GM19328 (cell line): ENCODE data around the gene TMEM89.

ENCODE experiments used
- ATAC-seq: cut with Tn5 transposase; IDR thresholded peaks from one replicate; pipeline ENCODE4 v1.9.1; 2021; ENCODE audit warnings: mild to moderate bottlenecking, moderate library complexity; ENCODE audit not compliant: unreplicated experiment

The TMEM89 gene, protein sequence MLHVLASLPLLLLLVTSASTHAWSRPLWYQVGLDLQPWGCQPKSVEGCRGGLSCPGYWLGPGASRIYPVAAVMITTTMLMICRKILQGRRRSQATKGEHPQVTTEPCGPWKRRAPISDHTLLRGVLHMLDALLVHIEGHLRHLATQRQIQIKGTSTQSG

GRCh38 chr3:48621461-48621869, at the start of gene TMEM89:
Gene TMEM89 (minus strand): TSS chr3:48621769. CDS start chr3:48621756, 13 bp downstream.
- ATAC-seq = no peak

GRCh38 chr3:48664929-48665328, 43.4 kb upstream of the TMEM89 start:
- no peak for ATAC-seq

GRCh38 chr3:48664313-48664644, 42.7 kb upstream of the TMEM89 start:
- no peak for ATAC-seq

DNA sequence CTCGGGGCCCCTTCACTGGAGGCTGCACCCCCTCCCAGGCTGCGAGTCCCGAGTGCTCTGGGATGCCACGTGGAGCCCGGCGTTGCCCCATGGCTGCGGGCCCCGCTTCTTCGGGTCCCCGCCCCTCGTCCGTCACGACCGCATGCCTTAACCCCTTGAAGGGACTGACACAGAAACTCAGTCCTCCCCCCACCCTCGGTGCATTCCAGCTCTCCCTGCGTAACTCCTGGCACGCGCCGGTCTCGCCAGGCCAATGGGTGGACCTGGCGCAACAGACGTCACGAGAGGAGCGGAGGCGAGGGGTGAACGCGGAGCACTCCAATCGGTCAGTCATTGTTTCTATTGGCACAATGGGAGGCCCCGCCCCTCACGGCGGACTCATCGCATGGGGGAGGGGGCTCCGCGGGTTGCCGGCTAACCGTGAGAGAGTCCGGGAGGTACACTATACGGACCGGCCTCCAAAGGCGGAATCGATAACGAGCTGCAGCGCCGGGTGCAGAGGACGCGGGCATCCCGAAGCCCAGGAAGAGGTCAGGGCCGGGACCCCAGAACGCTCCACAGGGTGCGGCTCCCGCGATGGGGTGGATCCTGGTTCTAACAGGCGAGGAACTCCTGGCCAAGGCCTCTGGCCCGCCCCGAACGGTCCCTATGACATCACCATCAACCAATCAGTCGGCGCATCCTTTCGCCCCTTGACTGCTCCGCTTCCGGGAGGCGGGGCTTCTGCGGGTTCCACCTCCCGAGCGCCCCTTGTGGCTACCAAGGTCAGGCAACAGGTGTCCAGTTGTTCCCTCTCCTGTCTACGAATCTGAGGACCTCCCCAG, 42.1 kb upstream of the TMEM89 start:
- peak; percentile 88 for ATAC-seq

DNA sequence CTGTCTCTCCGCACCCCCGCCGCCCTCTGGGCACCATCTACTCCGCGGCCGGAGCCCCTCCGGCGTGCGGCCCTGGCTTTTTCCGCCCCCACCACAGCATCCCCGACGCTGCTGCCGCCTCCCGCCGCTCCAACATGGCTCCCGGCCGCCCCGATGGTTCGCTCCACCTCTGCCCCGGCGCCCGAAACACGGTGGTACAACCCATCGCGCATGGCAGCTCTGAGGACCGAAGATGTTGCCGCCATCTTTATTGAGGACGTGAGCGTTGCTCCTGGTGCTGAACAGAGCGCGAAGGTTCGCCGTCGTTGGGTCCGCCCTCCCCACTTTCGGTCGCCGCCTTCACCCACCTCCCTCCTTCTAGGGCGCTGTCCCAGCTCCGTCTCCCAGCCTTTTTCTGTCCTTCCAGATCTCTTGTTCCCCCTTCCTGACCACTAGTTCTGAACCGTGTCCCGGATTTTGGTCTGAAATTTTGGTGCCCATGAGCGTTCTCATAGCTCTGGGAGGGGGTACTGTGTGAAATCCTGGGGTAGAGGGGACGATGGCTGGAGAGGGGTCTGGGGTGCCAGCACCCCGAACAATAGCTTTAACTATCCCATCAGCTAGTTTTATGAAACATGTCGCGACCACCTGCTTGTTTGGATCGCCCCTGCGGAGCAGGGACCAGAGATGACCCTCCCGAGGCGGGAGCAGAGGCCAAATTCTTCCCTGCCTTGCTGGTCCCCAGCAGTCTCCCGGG, 41.4 kb upstream of the TMEM89 start, which contains the start of gene CELSR3:
TSS of gene CELSR3 (minus strand) at position 134 of the 736 bp plus-strand sequence. CDS start 252 bp downstream, outside the sequence.
- ATAC-seq = no peak

- ATAC-seq = no peak
These were observed 40.7 kb upstream of the TMEM89 start for GRCh38 chr3:48662145-48662752.

GRCh38 chr3:48661501-48662144, 40.1 kb upstream of the TMEM89 start:
- ATAC-seq = no peak

DNA sequence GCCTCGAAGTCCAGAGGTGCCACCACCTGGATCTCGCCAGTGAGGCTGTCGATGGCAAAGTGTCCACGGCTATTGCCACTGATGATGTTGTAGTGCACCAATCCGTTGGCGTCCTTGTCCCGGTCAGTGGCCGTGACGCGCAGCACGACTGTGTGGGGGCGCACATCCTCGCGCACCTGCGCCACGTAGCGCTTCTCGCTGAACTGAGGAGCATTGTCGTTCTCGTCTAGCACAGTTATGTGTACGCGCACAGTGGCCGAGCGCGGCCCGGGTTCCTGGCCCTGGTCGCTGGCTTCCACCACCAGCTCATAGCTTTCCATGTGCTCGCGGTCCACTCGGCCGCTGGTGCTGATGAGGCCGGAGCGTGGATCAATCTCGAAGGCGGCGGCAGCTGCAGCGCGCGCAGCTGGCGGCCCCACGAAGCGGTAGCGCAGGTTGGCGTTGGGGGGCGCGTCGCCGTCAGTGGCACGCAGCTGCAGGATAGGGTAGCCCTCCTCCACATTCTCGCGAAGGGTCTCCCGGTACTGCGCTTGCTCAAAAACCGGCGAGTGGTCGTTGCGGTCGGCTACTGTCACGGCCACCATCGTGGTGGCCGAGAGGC, 39.3 kb upstream of the TMEM89 start:
- ATAC-seq = no peak

DNA sequence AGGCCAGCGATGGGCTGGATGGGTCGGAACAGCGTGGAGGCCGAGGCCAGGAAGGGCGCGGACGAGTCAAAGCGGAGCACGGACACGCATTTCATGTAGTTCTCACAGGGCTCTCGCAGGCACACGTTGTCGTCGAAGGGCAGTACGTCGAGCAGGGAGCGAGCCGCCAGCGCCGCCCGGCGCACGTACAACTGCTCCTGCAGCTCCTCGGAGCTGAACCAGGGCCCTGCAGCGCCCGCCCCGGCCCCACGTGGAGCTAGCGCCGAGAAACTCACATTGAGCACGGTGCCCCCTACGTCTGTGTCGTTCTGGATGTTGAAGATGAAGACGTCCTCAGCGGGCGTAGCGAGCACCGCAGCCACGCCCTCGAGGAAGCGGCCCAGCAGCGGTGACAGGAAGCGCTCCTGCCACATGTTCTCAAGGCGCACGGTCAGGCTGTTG, 35.3 kb upstream of the TMEM89 start:
- no peak for ATAC-seq

- ATAC-seq = no peak
These were observed 34.7 kb upstream of the TMEM89 start for GRCh38 chr3:48656061-48656840.

- no peak for ATAC-seq
These were observed 34.0 kb upstream of the TMEM89 start for GRCh38 chr3:48655606-48656005.

- ATAC-seq = no peak
These were observed 33.5 kb upstream of the TMEM89 start for GRCh38 chr3:48655063-48655462.

GRCh38 chr3:48652923-48653715, 31.6 kb upstream of the TMEM89 start:
- ATAC-seq = no peak

GRCh38 chr3:48651771-48652170, 30.2 kb upstream of the TMEM89 start:
- no peak for ATAC-seq

DNA sequence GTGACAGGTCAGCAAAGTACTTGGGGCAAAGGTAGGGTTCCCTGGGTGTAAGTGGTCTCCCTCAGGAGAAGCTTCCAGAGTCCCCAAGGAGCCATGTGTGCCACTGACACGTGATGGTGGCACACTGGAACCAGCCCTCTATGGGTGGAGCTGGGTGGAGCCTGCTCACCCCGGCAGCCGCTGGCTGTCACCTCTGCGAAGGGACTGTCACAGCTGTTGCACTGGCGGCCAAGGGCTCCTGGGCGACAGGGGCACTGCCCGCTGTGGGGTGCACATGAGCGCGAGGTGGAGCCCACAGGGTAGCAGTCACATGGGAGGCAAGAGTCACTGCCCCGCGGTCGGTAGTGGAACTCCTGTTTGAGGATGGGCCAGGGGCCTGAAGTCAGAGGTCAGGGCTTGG, 29.2 kb upstream of the TMEM89 start:
- no peak for ATAC-seq

GRCh38 chr3:48648188-48648850, 26.8 kb upstream of the TMEM89 start:
- ATAC-seq = no peak

DNA sequence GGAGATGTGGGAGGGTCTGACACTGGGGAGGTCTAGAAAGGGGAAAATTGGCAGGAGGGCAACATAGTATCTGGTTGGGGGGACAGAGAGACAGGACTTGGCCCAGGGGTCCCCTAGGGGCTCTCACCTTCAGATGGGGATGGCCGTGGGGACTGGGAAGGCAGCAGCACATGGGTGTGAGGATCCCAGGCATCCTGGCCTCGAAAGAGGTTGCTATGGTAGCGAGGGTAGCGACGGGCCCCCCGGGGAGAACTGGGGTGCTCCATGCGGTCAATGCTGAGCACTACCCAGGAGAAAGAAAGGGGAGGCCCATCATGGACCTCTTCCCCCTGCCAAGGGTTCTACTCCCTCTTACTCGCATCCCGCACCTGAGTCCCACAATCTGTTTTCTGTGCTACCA, 26.1 kb upstream of the TMEM89 start:
- no peak for ATAC-seq
